Measurements from ENCODE around the gene RBM33. TPM values are rescaled to one million over a fixed set of nuclear protein-coding genes. Genes with fewer than 3 reads are reported as not detected.

RBM33 gene
- total and polyA plus RNA-seq, 2 of the 13 experiments (the other 11 are each of a cell fraction or from before 2014, with no cell fraction given), result 12.4 to 28.9 TPM

GRCh38 chr7:155682484-155682883, 38.0 kb downstream of the RBM33 start (continued):
- TF ChIP-seq ZBTB46 (CRISPR knock-in tag; IDR thresholded peaks at IDR 0.05; ENCODE audit: borderline replicate concordance), result no peak
- TF ChIP-seq NCOR1 (IDR thresholded peaks at IDR 0.05; ENCODE audit: borderline replicate concordance, low read length), result peak; percentile 99
- TF ChIP-seq KAT2B (IDR thresholded peaks at IDR 0.05; ENCODE audit: borderline replicate concordance, low read depth, low read length), result no peak
- no peak for TF ChIP-seq XBP1 (CRISPR knock-in tag; IDR thresholded peaks at IDR 0.05)
- TF ChIP-seq ZNF562 (CRISPR knock-in tag; IDR thresholded peaks at IDR 0.05; ENCODE audit: borderline replicate concordance), result no peak
- peak; percentile 86 for TF ChIP-seq AHDC1 (CRISPR knock-in tag; IDR thresholded peaks at IDR 0.05; ENCODE audit: borderline replicate concordance)
- TF ChIP-seq RCOR2 (CRISPR knock-in tag; IDR thresholded peaks at IDR 0.05), result peak; percentile 89
- TF ChIP-seq ELF3 (CRISPR knock-in tag; IDR thresholded peaks at IDR 0.05), result peak; percentile 56; the same call in 1 of the 2 replicates
- TF ChIP-seq ZNF225 (CRISPR knock-in tag; IDR thresholded peaks at IDR 0.05), result no peak
- TF ChIP-seq HMGXB3 (CRISPR knock-in tag; IDR thresholded peaks at IDR 0.05; ENCODE audit: borderline replicate concordance), result 0 out of 2 replicates have a peak, but pooled peaks have one; percentile 30
- TF ChIP-seq TRIM22 (IDR thresholded peaks at IDR 0.05), result no peak
- no peak for TF ChIP-seq ZNF251 (CRISPR knock-in tag; IDR thresholded peaks at IDR 0.05)
- no peak for TF ChIP-seq ZSCAN31 (CRISPR knock-in tag; IDR thresholded peaks at IDR 0.05; ENCODE audit: low read depth)
